NCI-H2107 treated with DMSO at 0.1 percent for 48 hours (cell line): ENCODE data around the gene SH3RF3.

ENCODE experiments used
- DNase-seq: peaks from one replicate; lab custom pipeline; 2025; ENCODE audit not compliant: unreplicated experiment; lab: John Stamatoyannopoulos, UW

The SH3RF3 gene

GRCh38 chr2:109486711-109487535 lies 357.9 kb downstream of the SH3RF3 start:
- no peak for DNase-seq

- no peak for DNase-seq
Observed at GRCh38 chr2:109487536-109487869, 358.5 kb downstream of the SH3RF3 start.

GRCh38 chr2:109487871-109488655 lies 359.1 kb downstream of the SH3RF3 start:
- DNase-seq, result no peak

GRCh38 chr2:109489296-109489695 lies 360.3 kb downstream of the SH3RF3 start:
- DNase-seq, result no peak

- DNase-seq, result no peak
Observed at GRCh38 chr2:109493176-109493935, 364.4 kb downstream of the SH3RF3 start.

- no peak for DNase-seq
Observed at GRCh38 chr2:109494351-109494750, 365.3 kb downstream of the SH3RF3 start.

GRCh38 chr2:109497463-109497862 lies 368.5 kb downstream of the SH3RF3 start:
- DNase-seq, result no peak

GRCh38 chr2:109497911-109498870 lies 369.2 kb downstream of the SH3RF3 start:
- no peak for DNase-seq

- no peak for DNase-seq
Observed at GRCh38 chr2:109498906-109499305, 369.9 kb downstream of the SH3RF3 start.

GRCh38 chr2:109499566-109499965 lies 370.6 kb downstream of the SH3RF3 start:
- no peak for DNase-seq

GRCh38 chr2:109500910-109501309 lies 371.9 kb downstream of the SH3RF3 start:
- no peak for DNase-seq

GRCh38 chr2:109501461-109501860 lies 372.5 kb downstream of the SH3RF3 start:
- DNase-seq, result no peak

- no peak for DNase-seq
Observed at GRCh38 chr2:109503191-109503590, 374.2 kb downstream of the SH3RF3 start.

- DNase-seq, result no peak
Observed at GRCh38 chr2:109507217-109507616, 378.2 kb downstream of the SH3RF3 start.

GRCh38 chr2:109507828-109508227 lies 378.8 kb downstream of the SH3RF3 start:
- no peak for DNase-seq

- DNase-seq, result no peak
Observed at GRCh38 chr2:109508556-109508955, 379.6 kb downstream of the SH3RF3 start.

- peak; percentile 22 for DNase-seq
Observed at GRCh38 chr2:109510136-109511028, 381.4 kb downstream of the SH3RF3 start.

GRCh38 chr2:109511168-109511567 lies 382.2 kb downstream of the SH3RF3 start:
- no peak for DNase-seq

- DNase-seq, result no peak
Observed at GRCh38 chr2:109512076-109512475, 383.1 kb downstream of the SH3RF3 start.
